ENCODE measurements around the gene USP10.

- TF ChIP-seq CTCF (IDR thresholded peaks at IDR 0.05) (no peak), POLR2A (IDR thresholded peaks at IDR 0.05) (no peak)
These were observed 109.0 kb downstream of the USP10 start for GRCh38 chr16:84808826-84809225.
